IPS-11a (cell line): ENCODE results near the gene KRT81.

Source experiments
- H3K4me3 ChIP-seq: one replicate; pipeline ENCODE4 v1.5.1; 2013; ENCODE audit warnings: low read depth, low read length, control low read depth

Gene KRT81

DNA sequence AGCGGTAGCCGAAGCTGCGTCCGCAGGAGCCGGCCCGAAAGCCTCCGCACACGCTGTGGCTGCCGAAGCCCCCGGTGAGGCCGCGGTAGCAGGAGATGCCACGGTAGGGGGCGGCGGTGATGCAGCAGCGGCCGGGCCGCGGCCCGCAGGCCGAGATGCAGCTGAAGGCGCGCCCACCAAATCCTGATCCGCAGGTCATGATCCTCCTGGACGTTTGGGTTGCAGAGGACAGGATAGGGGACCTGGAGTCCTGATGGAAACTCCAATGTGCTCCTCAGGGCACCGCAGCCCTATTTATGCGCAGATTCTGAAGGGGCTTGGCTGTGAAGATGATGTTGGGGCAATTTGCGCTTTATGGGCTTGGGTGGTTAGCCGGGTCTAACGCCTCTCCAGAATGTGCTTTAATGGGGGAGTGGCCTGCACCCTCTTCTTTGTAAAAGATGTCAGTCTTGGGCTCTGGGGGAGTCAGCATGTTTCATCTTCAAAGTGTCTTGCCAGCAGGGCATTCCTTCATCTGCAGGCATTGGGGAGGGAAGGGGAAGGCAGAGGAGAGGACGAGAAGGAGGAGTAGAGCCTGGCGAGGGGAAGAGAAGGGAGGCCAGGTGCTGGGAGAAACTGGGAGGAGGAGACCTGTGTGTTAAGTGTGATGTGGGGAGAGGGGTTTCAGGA is at the start of gene KRT81:
Gene KRT81 (minus strand): TSS at position 268 of the 669 bp plus-strand sequence. CDS start 69 bp downstream, at position 199.
- no peak within 1 kb of the TSS for H3K4me3 ChIP-seq

DNA sequence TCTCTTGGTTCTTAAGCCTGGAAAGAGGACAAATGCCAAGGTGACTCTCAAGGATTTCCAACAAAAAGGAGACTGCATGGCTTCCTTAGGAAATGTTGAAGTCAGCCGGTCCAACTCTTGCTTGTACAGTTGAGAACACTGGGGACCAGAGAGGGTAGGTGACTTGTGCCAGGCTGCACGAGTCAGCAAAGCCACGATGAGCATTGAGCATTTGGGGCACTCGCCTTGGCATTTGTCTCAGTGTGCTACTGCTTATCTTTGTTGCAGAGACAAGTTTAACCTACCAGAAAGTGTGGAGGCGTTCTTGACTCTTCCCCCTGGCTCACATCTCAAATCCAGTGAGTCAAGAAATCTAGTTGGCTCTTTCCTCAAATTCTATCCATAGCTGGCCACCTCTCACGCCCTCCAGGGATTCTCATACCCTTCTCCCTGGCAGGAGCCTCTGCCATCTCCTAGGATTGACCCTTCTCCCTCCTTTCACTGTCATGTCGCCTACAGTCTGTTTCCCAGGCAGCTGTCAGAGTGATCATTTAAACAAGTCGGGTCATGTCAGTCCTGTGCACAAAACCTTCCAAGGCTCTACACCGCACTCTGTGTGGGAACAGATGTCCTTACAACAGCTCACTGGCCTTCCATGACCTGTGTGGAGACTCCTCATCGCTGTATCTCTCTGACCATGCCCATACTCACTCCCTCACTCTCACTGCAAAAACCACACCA is 47.1 kb upstream of the KRT81 start:
- no peak overlapping the region for H3K4me3 ChIP-seq

DNA sequence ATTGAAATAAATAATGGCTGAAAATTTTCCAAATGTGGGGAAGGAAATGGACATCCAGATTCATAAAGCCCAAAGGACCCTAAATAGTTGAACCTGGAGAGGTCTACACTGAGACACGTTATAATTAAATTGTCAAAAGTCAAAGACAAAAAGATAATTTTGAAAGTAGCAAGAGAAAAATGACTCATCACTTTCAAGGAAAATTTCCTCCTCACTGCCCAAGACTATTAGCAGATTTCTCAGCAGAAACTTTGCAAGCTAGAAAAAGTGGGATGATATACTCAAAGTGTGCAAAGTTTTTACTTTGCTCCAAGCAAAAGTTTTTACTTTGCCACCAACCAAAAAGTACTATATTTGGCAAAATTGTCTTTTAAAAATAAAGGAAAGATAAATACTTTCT is 45.7 kb upstream of the KRT81 start:
- no peak overlapping the region for H3K4me3 ChIP-seq

DNA sequence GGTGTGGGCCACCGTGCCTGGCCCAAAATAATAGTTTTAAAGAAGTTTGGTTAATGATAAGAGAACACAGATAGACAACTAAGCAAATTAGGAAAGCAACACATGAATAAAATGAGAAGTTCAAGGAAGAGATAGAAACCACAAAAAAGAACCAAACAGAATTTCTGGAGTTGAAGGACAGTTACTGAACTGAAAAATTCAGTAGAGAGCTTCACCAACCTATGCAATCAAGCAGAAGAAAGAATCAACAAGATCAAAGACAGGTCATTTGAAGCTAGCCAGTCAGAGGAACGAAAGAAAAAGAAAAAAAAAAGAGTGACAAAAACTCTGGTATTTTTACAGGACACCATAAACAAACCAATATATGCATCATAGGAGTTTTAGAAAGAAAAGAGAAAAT is 45.3 kb upstream of the KRT81 start:
- H3K4me3 ChIP-seq: no peak overlapping the region

DNA sequence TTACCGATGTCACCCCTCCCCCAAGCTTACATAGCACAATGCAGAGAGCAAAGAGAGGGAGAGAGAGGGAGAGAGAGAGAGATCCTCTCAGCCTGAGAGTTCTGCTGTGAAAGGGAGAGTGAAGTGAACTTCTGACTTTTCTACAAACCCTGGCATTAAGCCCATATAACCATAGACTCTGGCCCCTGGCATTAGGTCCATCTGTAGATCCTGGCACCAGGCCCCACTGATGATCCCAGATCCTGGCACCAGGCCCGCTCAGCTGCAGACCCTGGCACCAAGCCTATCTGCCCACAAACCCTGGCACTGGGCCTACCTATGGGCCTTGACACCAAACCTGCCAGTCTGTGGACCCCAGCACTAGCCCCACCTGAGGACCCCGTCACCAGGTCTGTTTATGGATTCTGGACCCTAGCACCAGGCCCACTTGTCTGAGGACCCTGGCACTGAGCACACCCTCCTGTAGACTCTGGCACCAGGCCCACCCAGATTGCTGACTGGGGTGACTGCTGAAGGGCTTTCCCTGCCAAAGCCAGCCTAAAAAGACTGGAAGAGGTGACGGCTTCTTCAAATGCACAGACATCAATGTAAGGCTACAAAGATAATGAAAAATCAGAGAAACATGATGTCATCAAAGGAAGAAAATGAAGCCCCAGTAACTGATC is 44.4 kb upstream of the KRT81 start:
- H3K4me3 ChIP-seq: no peak overlapping the region

DNA sequence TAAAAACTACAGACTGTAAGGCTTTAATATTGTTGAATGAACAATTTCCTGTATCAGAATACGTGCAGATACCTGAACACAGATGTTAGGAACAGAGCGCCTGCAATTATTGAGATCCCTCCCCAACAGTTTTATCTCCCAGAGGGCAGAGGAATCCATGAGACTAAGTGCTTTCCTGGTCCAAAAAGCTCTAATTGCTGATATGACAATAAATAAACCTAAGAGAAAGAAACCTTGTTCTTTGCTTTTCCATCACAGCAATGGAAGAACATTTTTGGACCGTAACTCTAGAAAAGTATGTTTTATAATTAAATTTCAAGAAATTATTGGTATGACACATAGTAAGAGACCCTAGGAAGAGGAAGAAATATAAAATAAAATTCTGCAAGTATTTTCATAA is 42.9 kb upstream of the KRT81 start:
- no peak overlapping the region for H3K4me3 ChIP-seq

DNA sequence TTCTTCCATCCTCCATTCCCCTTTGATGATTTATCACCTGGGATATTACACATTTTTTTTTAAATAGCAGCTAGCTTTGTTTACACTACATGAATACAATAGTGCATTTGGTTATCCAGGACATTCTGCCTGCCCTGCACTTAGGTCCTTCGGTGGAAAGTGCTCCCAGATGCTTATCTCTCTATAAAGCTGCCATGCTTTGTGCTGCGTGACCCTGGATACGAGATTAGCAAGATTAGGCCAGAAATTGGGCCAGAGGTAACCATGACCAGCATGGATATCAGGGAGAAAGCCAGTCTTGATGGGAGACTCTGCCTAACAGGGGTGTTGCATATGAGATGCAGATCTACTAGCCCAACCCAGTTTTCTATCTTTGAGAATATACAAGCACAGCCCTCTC is 42.0 kb upstream of the KRT81 start:
- no peak overlapping the region for H3K4me3 ChIP-seq

DNA sequence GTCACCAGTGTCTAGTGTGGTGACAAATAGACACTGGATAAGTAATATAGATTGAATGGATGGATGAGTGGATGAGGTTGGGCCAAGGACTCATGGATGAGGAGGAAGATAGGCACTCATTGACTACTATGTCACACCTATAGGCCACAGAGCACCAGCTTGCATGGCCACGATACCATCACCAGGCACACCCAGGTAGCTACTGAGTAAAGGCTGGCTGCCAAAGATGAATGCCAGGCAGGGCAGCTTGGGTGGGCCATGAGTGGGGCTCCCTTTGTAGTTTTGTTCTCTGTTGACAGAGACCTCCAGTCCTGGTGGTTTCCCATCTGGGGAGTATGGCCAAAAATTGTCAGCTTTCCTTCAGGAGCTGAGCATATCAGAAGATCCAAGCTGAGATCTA is 41.0 kb upstream of the KRT81 start:
- no peak overlapping the region for H3K4me3 ChIP-seq

DNA sequence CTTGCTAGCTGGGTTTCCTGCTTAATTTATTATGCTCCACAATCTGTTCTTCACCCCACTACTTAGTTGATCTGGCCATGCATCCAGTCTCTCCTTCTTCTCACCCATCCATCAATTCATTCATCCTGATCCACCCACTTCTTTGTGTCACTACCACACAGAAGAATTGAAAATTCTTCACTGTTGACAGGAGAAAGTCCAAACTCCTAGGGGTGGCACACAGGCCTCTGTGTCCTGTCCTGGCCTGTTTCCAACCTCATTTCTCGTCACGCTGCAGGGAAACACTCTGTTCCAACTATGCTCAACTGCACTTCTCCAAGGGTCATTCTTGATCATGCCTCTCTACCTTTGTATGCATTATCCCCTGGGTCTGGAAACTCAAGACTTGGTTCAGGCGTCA is 40.5 kb upstream of the KRT81 start:
- no peak overlapping the region for H3K4me3 ChIP-seq

DNA sequence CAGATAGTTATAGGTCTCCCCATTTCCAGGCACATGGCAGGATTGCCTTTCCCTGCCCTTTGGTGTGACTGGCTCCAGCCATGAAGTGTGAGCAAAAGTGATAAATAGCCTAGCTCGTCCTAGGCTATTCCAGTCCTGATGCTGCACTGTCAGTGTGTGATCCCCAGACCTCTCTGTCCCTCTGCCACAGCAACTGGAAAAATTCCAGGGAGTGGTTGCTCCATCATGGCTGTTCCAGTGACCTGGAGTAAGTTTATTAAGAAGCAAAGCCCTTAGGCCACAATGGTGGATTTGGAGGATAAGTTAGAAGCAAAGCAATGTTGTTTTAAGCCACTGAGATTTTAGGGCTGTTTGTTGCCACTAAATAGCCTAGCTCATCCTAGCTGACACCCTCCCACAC is 39.7 kb upstream of the KRT81 start:
- H3K4me3 ChIP-seq: no peak overlapping the region

DNA sequence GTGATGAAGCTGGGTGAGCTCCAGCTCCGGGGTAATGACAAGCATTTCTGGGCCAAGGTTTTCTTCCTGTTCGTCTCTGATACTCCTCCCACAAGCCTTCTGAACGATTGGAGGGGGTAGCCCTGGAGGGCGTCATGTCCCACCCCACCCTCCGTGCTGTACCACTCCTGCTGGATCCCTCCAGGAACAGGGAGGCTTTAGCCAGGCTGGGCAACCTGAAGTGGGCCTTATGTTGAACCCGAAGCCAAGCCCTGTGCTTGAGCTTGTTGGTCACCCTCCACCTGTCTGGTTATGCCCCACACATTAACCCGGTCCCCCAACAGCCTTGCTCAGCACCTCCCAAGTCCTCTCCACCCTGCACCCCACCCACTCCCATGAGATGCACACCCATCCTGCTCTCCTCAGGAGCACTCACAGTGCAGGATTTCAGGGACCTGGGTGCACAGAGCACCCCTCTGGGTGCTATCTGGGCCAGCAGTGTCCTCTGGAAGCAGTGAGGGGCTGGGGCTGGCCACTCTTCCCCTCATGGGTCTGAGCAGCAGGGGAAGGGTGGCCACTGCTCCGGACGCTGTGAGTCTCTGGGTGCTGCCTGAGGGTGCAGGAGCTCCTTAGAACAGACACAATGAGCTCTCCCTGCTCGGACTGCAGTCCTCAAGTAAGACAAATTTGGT is 36.6 kb upstream of the KRT81 start:
- no peak overlapping the region for H3K4me3 ChIP-seq

DNA sequence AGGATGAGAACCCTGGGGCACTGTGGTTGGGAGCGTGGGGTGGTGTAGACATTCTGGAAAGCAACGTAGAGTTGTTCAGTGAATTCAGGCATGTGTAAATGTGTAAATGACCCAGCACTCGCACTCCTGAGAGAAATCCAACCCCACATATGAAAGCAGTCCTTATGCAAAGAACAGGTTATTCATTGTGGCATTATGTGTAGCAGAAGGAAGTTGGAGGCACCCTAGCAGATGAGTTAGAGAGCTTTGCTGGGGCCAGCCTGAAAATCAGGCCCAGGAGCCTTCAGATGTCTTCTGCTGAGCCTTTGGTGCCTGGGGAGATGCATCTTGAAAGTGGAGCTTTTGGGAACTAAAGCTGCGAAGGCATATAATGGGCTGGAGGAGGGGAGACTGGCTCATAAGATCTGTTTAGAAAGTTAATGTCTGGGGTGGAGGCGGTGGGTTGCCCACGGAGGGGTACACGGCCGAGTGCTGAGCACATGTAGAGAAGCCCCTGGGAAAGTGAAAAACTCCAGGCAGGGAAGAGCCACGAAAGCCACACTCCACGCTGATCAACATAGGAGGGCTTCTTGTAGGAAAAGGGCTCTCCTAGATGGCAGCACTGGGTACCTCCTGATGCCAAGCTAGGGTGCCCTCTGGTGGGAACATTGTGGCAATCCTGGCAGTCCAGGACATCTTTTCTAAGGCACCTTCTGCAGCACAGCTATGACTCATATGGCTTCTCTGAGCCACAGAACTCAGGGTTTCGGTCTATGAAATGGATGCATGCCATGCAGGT is 35.9 kb upstream of the KRT81 start:
- H3K4me3 ChIP-seq: no peak overlapping the region

DNA sequence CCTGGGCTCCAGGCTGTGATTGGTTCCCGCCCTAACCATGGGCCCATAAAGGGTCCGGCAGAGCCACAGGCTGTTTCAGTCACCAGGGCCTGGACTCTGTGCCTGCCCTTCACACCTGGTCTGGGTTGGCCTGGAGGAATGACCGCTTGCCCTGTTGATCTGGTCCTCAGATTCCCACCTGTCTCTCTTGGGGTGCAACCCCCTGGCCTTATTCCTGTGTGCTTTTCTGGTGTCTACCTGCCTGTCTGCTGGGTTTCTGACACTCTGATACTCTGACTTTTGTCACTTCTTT is 32.8 kb upstream of the KRT81 start:
- H3K4me3 ChIP-seq: no peak overlapping the region

DNA sequence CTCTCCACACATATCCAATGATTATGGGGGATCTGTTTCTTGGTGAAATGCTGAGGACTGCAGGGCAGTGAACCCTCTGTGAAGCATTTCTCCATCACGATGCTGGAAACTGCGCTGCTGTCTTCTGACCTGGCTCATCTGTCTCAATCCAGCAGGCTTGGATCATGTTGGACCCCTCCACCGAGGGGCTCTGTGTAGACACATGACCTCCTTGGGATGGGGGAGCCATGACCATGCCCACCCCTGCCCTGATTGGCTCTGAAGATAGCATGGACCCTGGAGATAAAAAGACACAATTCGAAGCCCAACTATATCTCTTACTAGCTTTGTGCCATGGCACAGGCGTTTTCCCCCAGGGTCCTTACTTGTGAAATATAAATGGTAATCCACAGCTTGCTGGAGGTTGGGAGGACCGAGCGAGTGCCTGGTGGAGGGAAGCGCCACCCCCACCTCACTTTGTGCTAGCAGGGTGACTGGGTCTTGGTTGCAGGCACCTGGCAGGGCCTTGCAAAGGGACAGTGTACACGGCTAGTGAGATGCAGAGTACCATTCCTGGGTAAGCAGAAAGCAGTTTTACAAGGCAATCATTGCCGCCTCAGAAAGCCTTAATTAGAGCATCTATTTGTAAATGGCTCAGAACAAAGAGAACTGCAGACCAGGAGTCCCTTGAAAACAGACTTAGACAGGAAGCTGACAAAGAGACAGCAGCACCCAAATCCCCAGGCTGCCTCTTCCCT is 32.2 kb upstream of the KRT81 start:
- H3K4me3 ChIP-seq: no peak overlapping the region

DNA sequence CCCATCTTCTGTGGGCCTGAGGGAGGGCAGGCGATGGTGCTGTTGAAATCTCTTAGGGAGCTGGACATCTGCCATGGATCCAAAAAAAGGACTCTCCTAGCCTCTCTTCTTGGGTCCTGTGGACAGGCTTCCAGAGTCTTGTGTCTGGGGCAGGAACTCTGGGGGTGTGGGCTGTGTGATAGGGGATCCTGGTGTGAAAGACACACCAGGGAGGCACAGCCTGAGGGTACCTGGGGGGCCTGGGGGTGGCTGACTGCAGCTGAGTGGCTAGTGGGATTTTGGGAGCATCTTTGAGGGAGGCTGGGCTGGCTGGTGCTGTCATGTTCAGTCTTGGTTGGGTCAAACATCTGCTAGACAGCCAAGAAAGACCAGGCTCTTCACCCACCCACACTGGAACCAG is 31.7 kb upstream of the KRT81 start:
- H3K4me3 ChIP-seq: no peak overlapping the region

DNA sequence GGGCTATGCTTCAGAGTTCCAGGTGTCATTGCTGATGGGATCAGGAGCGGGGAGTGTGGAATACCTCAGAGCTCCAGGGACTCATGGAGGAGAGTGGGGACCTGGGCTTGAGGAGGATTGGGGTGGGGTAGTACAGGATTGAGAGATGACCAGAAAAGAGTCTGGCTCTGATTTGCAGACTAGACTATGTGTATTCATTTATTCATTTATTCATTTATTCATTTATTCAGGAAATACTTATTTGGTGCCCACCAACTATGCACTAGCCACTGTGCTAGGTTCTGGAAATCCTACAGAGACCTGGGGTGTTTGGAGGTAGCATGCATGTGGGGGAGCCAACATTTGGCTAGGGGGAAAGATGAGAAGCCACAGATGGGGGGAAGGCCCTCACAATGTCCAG is 30.7 kb upstream of the KRT81 start:
- no peak overlapping the region for H3K4me3 ChIP-seq

DNA sequence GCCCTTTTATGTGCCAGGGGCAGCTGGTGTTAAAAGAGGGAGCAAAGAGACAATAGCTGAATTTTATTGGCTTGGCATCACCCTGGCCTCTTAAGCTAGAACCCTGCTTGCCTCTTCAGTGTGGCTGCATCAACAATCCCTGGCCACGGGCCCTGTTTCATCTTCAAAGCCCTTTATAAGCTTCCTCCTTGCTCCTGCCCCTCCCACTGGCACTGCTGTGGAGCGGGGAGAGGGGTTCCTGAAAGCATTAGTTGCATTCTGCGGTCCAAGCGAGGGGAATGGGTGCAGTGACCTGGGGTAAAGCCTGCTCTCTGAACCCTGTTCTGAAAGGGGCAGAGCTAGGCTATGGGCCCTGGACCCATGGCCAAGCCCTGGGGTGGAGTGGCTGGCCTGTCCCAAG is 30.1 kb upstream of the KRT81 start:
- no peak overlapping the region for H3K4me3 ChIP-seq

DNA sequence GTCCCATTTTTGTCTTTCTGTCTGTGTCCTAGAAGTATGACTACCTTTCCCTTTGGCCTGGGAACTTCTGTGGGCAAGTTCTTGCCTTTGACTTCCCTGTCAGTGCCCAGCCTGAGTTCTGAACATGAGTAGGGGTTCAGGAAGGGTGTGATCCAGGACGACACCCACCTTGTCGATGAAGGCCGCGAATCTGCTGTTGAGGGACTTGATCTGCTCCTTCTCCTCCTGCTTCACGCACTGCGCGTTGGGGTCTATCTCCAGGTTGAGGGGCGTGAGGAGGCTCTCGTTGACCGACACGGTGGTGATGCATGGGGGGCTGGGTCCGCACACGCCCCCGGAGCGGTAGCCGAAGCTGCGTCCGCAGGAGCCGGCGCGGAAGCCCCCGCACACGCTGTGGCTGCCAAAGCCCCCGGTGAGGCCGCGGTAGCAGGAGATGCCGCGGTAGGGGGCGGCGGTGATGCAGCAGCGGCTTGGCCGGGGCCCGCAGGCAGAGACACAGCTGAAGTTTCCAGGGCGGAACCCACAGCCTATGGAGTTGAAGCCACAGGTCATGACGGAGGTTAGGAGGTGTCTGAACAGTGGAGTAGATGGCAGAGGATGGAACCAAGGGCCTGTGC is 29.6 kb upstream of the KRT81 start, which contains the start of gene KRT83:
Gene KRT83 (minus strand): TSS at position 615 of the 617 bp plus-strand sequence. CDS start 63 bp downstream, at position 552.
- H3K4me3 ChIP-seq: no peak within 1 kb of the TSS

DNA sequence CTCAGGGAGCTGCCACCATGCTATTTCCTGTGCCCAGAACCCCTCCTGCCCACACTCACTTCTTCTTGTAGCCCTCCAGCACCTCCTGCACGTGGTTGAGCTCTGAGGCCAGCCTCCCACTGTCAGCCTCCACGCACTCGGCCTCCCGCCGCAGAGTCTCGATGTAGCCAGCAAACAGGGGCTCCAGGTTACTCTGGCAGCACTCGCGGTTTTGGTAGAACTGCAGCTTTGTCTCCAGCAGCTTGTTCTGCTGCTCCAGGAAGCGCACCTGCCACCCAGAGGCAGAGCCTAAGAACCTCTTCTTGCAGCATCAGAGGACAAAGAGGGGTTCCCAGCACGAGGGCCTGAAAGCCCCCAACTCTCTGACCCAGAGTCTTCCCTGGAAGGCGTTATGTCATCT is 27.8 kb upstream of the KRT81 start:
- no peak overlapping the region for H3K4me3 ChIP-seq
